Skeletal muscle tissue (tissue), 4 donors: ENCODE measurements around the gene SFXN1. TPM values are rescaled to one million over a fixed set of nuclear protein-coding genes. Genes with fewer than 3 reads are reported as not detected.
"Not testable (repeated sequence)": the region's sequence is repeated elsewhere in the genome, so short reads cannot be mapped to it uniquely, and the experiment has no call there.

Experiments
- H3K27ac ChIP-seq: one replicate; pipeline ENCODE4 v1.7.0; 2013; ENCODE audit warnings: mild to moderate bottlenecking, low read depth, low read length, inconsistent platforms
- H3K27me3 ChIP-seq, 3 donors: one replicate each; pipeline ENCODE4 v1.7.0; 2013; ENCODE audit warnings: low read length in 3 of 3; ENCODE audit not compliant: control insufficient read depth in 3 of 3, insufficient read depth in 3 of 3
- H3K36me3 ChIP-seq, 3 donors: one replicate each; pipeline ENCODE4 v1.7.0; 2013; ENCODE audit warnings: low read length in 3 of 3; ENCODE audit not compliant: control insufficient read depth in 3 of 3, insufficient read depth in 3 of 3
- H3K4me1 ChIP-seq, 3 donors: one replicate each; pipeline ENCODE4 v1.7.0; 2013; ENCODE audit warnings: low read length in 3 of 3, mild to moderate bottlenecking in 3 of 3; ENCODE audit not compliant: control insufficient read depth in 3 of 3, insufficient read depth in 3 of 3
- H3K4me3 ChIP-seq, 3 donors: one replicate each; pipeline ENCODE4 v1.7.0; 2013; ENCODE audit warnings: low read length in 3 of 3
- H3K9ac ChIP-seq, 3 donors: one replicate each; pipeline ENCODE4 v1.7.0; 2013; ENCODE audit warnings: low read length in 3 of 3, mild to moderate bottlenecking in 3 of 3, moderate library complexity in 2 of 3, low read depth in 1 of 3
- H3K9me3 ChIP-seq, 3 donors: one replicate each; pipeline ENCODE4 v1.7.0; 2013; ENCODE audit warnings: low read length in 3 of 3; ENCODE audit not compliant: control insufficient read depth in 3 of 3
- total RNA-seq: library from RNA; depleted of rRNA; stranded (reverse); fragments of >200 nt; gene quantifications from one replicate; pipeline ENCODE4 v1.2.3, GENCODE V29; 2014
- donor health status: Osteomylitis.

Gene SFXN1
- total RNA-seq, 1 donor from 2014 or later, result 15.7 TPM

- H3K27me3 ChIP-seq, result no peaks in the 10 kb centered on the region
- H3K9ac ChIP-seq, result no peak overlapping the region
- no peak overlapping the region for H3K4me3 ChIP-seq
- no peaks in the 10 kb centered on the region for H3K4me1 ChIP-seq
- H3K36me3 ChIP-seq, result peaks cover 17 to 27% (median 18%) of the 10 kb centered on the region in 3 donors
- H3K9me3 ChIP-seq, result no peaks in the 10 kb centered on the region
- H3K27ac ChIP-seq, result no peak overlapping the region
Observed at GRCh38 chr5:175489693-175490443, 11.5 kb downstream of the SFXN1 start.

GRCh38 chr5:175491223-175491622 lies 12.9 kb downstream of the SFXN1 start:
- Histone ChIP-seq H3K27me3 (no peaks in the 10 kb centered on the region), H3K9ac (no peak overlapping the region), H3K4me3 (no peak overlapping the region), H3K9me3 (no peaks in the 10 kb centered on the region), H3K36me3 (peaks cover 18 to 27% (median 19%) of the 10 kb centered on the region in 3 donors), H3K27ac (no peak overlapping the region), H3K4me1 (no peaks in the 10 kb centered on the region)

GRCh38 chr5:175493260-175493659 lies 14.9 kb downstream of the SFXN1 start:
- H3K27me3 ChIP-seq, result no peaks in the 10 kb centered on the region
- H3K27ac ChIP-seq, result no peak overlapping the region
- no peak overlapping the region for H3K9ac ChIP-seq
- peaks cover 14 to 21% (median 18%) of the 10 kb centered on the region in 3 donors for H3K36me3 ChIP-seq
- H3K4me3 ChIP-seq, result no peak overlapping the region
- H3K4me1 ChIP-seq, result no peaks in the 10 kb centered on the region
- no peaks in the 10 kb centered on the region for H3K9me3 ChIP-seq

- peaks cover 14 to 21% (median 18%) of the 10 kb centered on the region in 3 donors for H3K36me3 ChIP-seq
- no peaks in the 10 kb centered on the region for H3K4me1 ChIP-seq
Observed at GRCh38 chr5:175493726-175494125, 15.4 kb downstream of the SFXN1 start.

GRCh38 chr5:175494264-175495183 lies 16.2 kb downstream of the SFXN1 start:
- Histone ChIP-seq H3K9me3 (no peaks in the 10 kb centered on the region), H3K27me3 (no peaks in the 10 kb centered on the region), H3K27ac (no peak overlapping the region), H3K9ac (no peak overlapping the region), H3K4me3 (no peak overlapping the region), H3K36me3 (peaks cover 14 to 19% (median 18%) of the 10 kb centered on the region in 3 donors), H3K4me1 (no peaks in the 10 kb centered on the region)

More at GRCh38 chr5:175493726-175494125, 15.4 kb downstream of the SFXN1 start:
- no peak overlapping the region for H3K4me3 ChIP-seq
- no peaks in the 10 kb centered on the region for H3K27me3 ChIP-seq
- no peak overlapping the region for H3K27ac ChIP-seq
- no peak overlapping the region for H3K9ac ChIP-seq
- H3K9me3 ChIP-seq, result no peaks in the 10 kb centered on the region

- Histone ChIP-seq H3K27me3 (no peaks in the 10 kb centered on the region), H3K4me1 (no peaks in the 10 kb centered on the region), H3K9me3 (no peaks in the 10 kb centered on the region), H3K27ac (no peak overlapping the region), H3K4me3 (no peak overlapping the region), H3K9ac (no peak overlapping the region), H3K36me3 (peaks cover 0 to 3% (median 0%) of the 10 kb centered on the region in 3 donors)
Observed at GRCh38 chr5:175501759-175502158, 23.4 kb downstream of the SFXN1 start.

- not testable (repeated sequence) for H3K27ac ChIP-seq, H3K9ac ChIP-seq, H3K4me1 ChIP-seq, H3K9me3 ChIP-seq, H3K27me3 ChIP-seq, H3K4me3 ChIP-seq
- H3K36me3 ChIP-seq, result peaks cover 23 to 35% (median 25%) of the 10 kb centered on the region in 3 donors
Observed at GRCh38 chr5:175507671-175508070, 29.3 kb downstream of the SFXN1 start.

- Histone ChIP-seq H3K4me1 (no peaks in the 10 kb centered on the region), H3K9ac (no peak overlapping the region), H3K9me3 (no peaks in the 10 kb centered on the region), H3K27me3 (no peaks in the 10 kb centered on the region), H3K4me3 (no peak overlapping the region), H3K27ac (no peak overlapping the region), H3K36me3 (peaks cover 28 to 41% (median 30%) of the 10 kb centered on the region in 3 donors)
Observed at GRCh38 chr5:175508896-175509295, 30.5 kb downstream of the SFXN1 start.

GRCh38 chr5:175513297-175513696 lies 34.9 kb downstream of the SFXN1 start:
- Histone ChIP-seq H3K4me1 (no peaks in the 10 kb centered on the region), H3K9ac (no peak overlapping the region), H3K4me3 (no peak overlapping the region), H3K27me3 (no peaks in the 10 kb centered on the region), H3K27ac (no peak overlapping the region), H3K9me3 (no peaks in the 10 kb centered on the region), H3K36me3 (peaks cover 53 to 73% (median 68%) of the 10 kb centered on the region in 3 donors)

GRCh38 chr5:175513726-175514125 lies 35.4 kb downstream of the SFXN1 start:
- no peak overlapping the region for H3K27ac ChIP-seq
- peaks cover 56 to 76% (median 71%) of the 10 kb centered on the region in 3 donors for H3K36me3 ChIP-seq
- no peaks in the 10 kb centered on the region for H3K27me3 ChIP-seq
- no peaks in the 10 kb centered on the region for H3K4me1 ChIP-seq
- H3K4me3 ChIP-seq, result no peak overlapping the region
- H3K9me3 ChIP-seq, result no peaks in the 10 kb centered on the region
- H3K9ac ChIP-seq, result no peak overlapping the region
